OCI-LY7 (cell line): Measurements from ENCODE around the gene DNAJA3. TPM values are rescaled to one million over a fixed set of nuclear protein-coding genes. Genes with fewer than 3 reads are reported as not detected.

Source experiments
- BruUV-seq: library from RNA; stranded (reverse); fragments of 400-500 nt; replicated peaks from 2 replicates; lab custom pipeline; 2021; lab: Mats Ljungman, UMichigan
- CTCF ChIA-PET: fragments of 300-600 bp; sonication (Branson Sonifier 250); formaldehyde crosslinking; loops from one replicate; lab custom pipeline; 2022; ENCODE audit warnings: antibody characterized with exemption; ENCODE audit not compliant: unreplicated experiment; lab: Charles Lee
- POLR2A ChIA-PET: fragments of 300-600 bp; sonication (Branson Sonifier 250); formaldehyde crosslinking; loops from one replicate; lab custom pipeline; 2022; ENCODE audit warnings: antibody characterized with exemption; lab: Charles Lee
- DNase-seq: peaks from one replicate; pipeline ENCODE4 v3.0.0-alpha.2; 2015; ENCODE audit warnings: low spot score
- H2AFZ ChIP-seq: fragments of 200-600 bp; sonication (generic), shearing (Covaris generic); 2 replicates; pipeline ENCODE4 v1.6.1; 2014; ENCODE audit warnings: mild to moderate bottlenecking, antibody characterized with exemption, low read length, moderate library complexity
- H3K27ac ChIP-seq: fragments of 200-600 bp; sonication (generic); 2 replicates; pipeline ENCODE4 v1.5.1; 2014; ENCODE audit warnings: mixed run types, low read depth, mild to moderate bottlenecking, moderate library complexity, low read length, inconsistent platforms; ENCODE audit not compliant: poor library complexity, severe bottlenecking
- H3K36me3 ChIP-seq: fragments of 200-600 bp; sonication (generic); 2 replicates; pipeline ENCODE4 v1.6.1; 2014; ENCODE audit warnings: mild to moderate bottlenecking, antibody characterized with exemption, low read length, moderate library complexity, mixed read lengths; ENCODE audit not compliant: insufficient read depth
- H3K4me1 ChIP-seq: fragments of 200-600 bp; sonication (generic); 2 replicates; pipeline ENCODE4 v1.5.1; 2014; ENCODE audit warnings: mild to moderate bottlenecking, low read length; ENCODE audit not compliant: insufficient read depth, poor library complexity, severe bottlenecking
- H3K4me2 ChIP-seq: fragments of 200-600 bp; sonication (generic); 2 replicates; pipeline ENCODE4 v1.6.1; 2014; ENCODE audit warnings: mild to moderate bottlenecking, low read length
- H3K4me3 ChIP-seq: fragments of 200-600 bp; sonication (generic); 2 replicates; pipeline ENCODE4 v1.5.1; 2014; ENCODE audit warnings: mild to moderate bottlenecking, low read depth, low read length; ENCODE audit not compliant: poor library complexity, severe bottlenecking
- H3K79me2 ChIP-seq: fragments of 200-600 bp; sonication (generic); 2 replicates; pipeline ENCODE4 v1.6.1; 2016; ENCODE audit warnings: low read depth, mild to moderate bottlenecking, low read length, moderate library complexity, mixed read lengths; ENCODE audit not compliant: insufficient read depth
- H3K9me2 ChIP-seq: fragments of 200-600 bp; sonication (generic); 2 replicates; pipeline ENCODE4 v1.6.1; 2016; ENCODE audit warnings: mild to moderate bottlenecking, low read length, mixed read lengths; ENCODE audit not compliant: insufficient read depth
- H3K9me3 ChIP-seq: fragments of 200-600 bp; sonication (generic); 2 replicates; pipeline ENCODE4 v1.6.1; 2014; ENCODE audit warnings: mild to moderate bottlenecking, mixed run types, low read length, mixed read lengths
- H4K20me1 ChIP-seq: fragments of 200-600 bp; sonication (generic); 2 replicates; pipeline ENCODE4 v1.6.1; 2014; ENCODE audit warnings: mild to moderate bottlenecking, antibody characterized with exemption, low read length, moderate library complexity, mixed read lengths; ENCODE audit not compliant: insufficient read depth
- CTCF ChIP-seq: fragments of 200-600 bp; sonication (generic); conservative IDR thresholded peaks from 2 replicates; pipeline ENCODE4 v1.5.1; 2014; ENCODE audit warnings: mild to moderate bottlenecking, antibody characterized with exemption, low read length, moderate library complexity, mixed read lengths
- EZH2phosphoT487 ChIP-seq: fragments of 200-600 bp; sonication (generic); IDR thresholded peaks from 2 replicates; pipeline ENCODE4 v1.6.1; 2018; ENCODE audit warnings: low read depth, borderline replicate concordance, mild to moderate bottlenecking, mixed run types, antibody characterized with exemption, low read length, moderate library complexity, mixed read lengths
- intact Hi-C: fragments of 100-400 bp; cut with micrococcal nuclease; formaldehyde crosslinking; loops from one replicate; pipeline ENCODE4 v1.10.0; 2022; ENCODE audit not compliant: unreplicated experiment
- total RNA-seq, 2 experiments: library from RNA; depleted of rRNA in 1 of 2; stranded (reverse); fragments of >200 nt in 1 of 2; shearing (Covaris generic) in 1 of 2; gene quantifications; 2 replicates each; pipeline ENCODE4 v1.2.3, GENCODE V29; 2014 to 2022

DNAJA3 gene
- total RNA-seq, 2 experiments from 2014 or later, result 89.8 to 94.3 TPM

- Histone ChIP-seq H3K9me3 (no peaks in the 10 kb centered on the region), H3K4me1 (no peaks in the 10 kb centered on the region), H3K4me2 (no peak overlapping the region), H3K9me2 (no peaks in the 10 kb centered on the region), H3K27ac (no peak overlapping the region), H3K36me3 (peaks cover 42% of the 10 kb centered on the region), H3K79me2 (no peaks in the 10 kb centered on the region; the same call in 1 of the 2 replicates), H3K4me3 (no peak overlapping the region), H2AFZ (no peak overlapping the region), H4K20me1 (no peaks in the 10 kb centered on the region)
- no TSS peak for BruUV-seq
- no peak for DNase-seq
- no peak for TF ChIP-seq CTCF
- TF ChIP-seq EZH2phosphoT487, result no peak
- intact Hi-C loops, result no loop called here
- ChIA-PET CTCF (no interaction called here), POLR2A (interaction anchor here (0.6 kb wide), 1 partner anchor 501 kb away, joined by 6 read pairs; no protein-coding TSS in a partner anchor)
Observed at GRCh38 chr16:4491898-4492297, 66.2 kb downstream of the DNAJA3 start.

- no TSS peak for BruUV-seq
- POLR2A ChIA-PET, result interaction anchor here (0.6 kb wide), 1 partner anchor 135 kb away, joined by 5 read pairs; no protein-coding TSS in a partner anchor
- Histone ChIP-seq H3K4me1 (no peaks in the 10 kb centered on the region), H4K20me1 (no peaks in the 10 kb centered on the region), H3K4me3 (no peak overlapping the region), H2AFZ (no peak overlapping the region), H3K9me3 (no peaks in the 10 kb centered on the region), H3K9me2 (no peaks in the 10 kb centered on the region), H3K27ac (no peak overlapping the region), H3K36me3 (peaks cover 46% of the 10 kb centered on the region), H3K4me2 (no peak overlapping the region), H3K79me2 (no peaks in the 10 kb centered on the region; the same call in 1 of the 2 replicates)
- no peak for DNase-seq
- TF ChIP-seq EZH2phosphoT487 (no peak), CTCF (no peak)
- CTCF ChIA-PET, result no interaction called here
- intact Hi-C loops, result no loop called here
Observed at GRCh38 chr16:4494746-4495490, 69.2 kb downstream of the DNAJA3 start.

GRCh38 chr16:4495766-4496165 is 70.1 kb downstream of the DNAJA3 start:
- peaks cover 39% of the 10 kb centered on the region; the same call in 1 of the 2 replicates for H3K36me3 ChIP-seq
- no peak overlapping the region for H2AFZ ChIP-seq
- TF ChIP-seq CTCF (no peak), EZH2phosphoT487 (no peak)
- POLR2A ChIA-PET, result no interaction called here
- no peak overlapping the region for H3K4me3 ChIP-seq
- DNase-seq, result no peak
- H3K79me2 ChIP-seq, result no peaks in the 10 kb centered on the region; the same call in 1 of the 2 replicates
- CTCF ChIA-PET, result no interaction called here
- no peaks in the 10 kb centered on the region for H3K4me1 ChIP-seq
- no peak overlapping the region for H3K27ac ChIP-seq
- H3K9me2 ChIP-seq, result no peaks in the 10 kb centered on the region
- no TSS peak for BruUV-seq
- H3K4me2 ChIP-seq, result no peak overlapping the region
- H4K20me1 ChIP-seq, result no peaks in the 10 kb centered on the region
- H3K9me3 ChIP-seq, result no peaks in the 10 kb centered on the region
- intact Hi-C loops, result no loop called here
